ENCODE measurements around the gene OBSCN. TPM values are rescaled to one million over a fixed set of nuclear protein-coding genes. Genes with fewer than 3 reads are reported as not detected.

The OBSCN gene
- total RNA-seq, 2 experiments from 2014 or later = 14.3 to 14.9 TPM

DNA sequence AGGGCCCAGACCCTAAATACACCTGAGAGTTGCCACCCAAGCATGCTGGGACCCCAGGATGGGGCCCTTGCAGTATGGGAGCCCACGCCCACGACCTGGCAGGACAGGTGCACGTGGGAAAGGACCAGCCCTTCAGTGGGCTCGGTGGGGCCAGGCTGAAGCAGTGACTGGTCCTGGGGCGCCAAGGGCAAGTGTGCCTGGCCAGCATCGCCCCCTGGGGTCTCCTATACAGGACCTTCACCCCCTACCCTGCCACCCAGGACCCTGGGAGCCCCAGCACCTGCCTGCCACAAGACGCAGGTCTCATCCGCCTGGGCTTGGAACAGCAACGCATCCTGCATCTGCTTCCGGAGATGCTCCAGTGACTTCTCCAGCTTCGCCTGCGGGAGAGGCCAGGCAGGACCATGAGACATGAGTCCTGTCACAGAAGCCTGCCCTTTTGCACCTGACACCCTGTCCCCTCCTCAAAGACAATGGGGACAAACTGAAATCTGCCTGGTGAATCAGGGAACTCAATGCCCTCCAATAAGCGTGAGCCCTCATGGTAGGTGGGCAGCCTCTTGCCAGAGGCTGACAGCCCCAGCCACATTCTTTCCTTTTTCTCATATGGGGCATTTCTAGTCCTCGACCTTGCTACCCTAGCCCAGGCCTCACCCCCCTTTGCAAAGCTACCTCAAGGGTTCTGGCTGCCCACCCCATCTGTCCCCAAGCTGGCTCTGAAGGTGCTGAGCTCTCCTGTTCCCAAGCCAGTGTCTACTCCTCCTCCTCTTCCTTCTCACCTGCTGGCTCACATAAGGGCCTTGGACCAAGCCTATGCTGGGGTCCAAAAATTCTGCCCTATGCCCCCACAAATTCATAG is 194.2 kb downstream of the OBSCN start:
- ChIA-PET CTCF (interaction anchor here (1.1 to 1.5 kb wide), 2 partner anchors 13 to 22 kb away, joined by 3 read pairs; no protein-coding TSS in a partner anchor), POLR2A (no interaction called here)
- DNase-seq = no peak
- H3K4me1 Mint-ChIP-seq (ENCODE audit: low read depth) = peaks cover 50% of the 10 kb centered on the region
- H3K4me3 Mint-ChIP-seq = no peak overlapping the region
- intact Hi-C loops (cut with micrococcal nuclease) = loop anchor here (10.0 kb wide), 1 partner anchor 237 kb away; the partner anchor contains the start of gene IBA57
- H3K27me3 Mint-ChIP-seq = no peaks in the 10 kb centered on the region
- H3K27ac Mint-ChIP-seq = no peak overlapping the region
- H3K36me3 Mint-ChIP-seq = peaks cover 46% of the 10 kb centered on the region
- no peaks in the 10 kb centered on the region for H3K9me3 Mint-ChIP-seq

GRCh38 chr1:228402641-228403025 is 194.8 kb downstream of the OBSCN start:
- Mint-ChIP-seq H3K9me3 (no peaks in the 10 kb centered on the region), H3K27ac (no peak overlapping the region), H3K36me3 (peaks cover 43% of the 10 kb centered on the region), H3K27me3 (no peaks in the 10 kb centered on the region), H3K4me3 (no peak overlapping the region), H3K4me1 (ENCODE audit: low read depth) (peaks cover 48% of the 10 kb centered on the region)
- no peak for DNase-seq
- ChIA-PET CTCF (interaction anchor here (1.1 to 1.5 kb wide), 3 partner anchors 13 to 189 kb away, joined by 3 read pairs; no protein-coding TSS in a partner anchor), POLR2A (no interaction called here)
- intact Hi-C loops (cut with micrococcal nuclease) = loop anchor here (10.0 kb wide), 1 partner anchor 238 kb away; the partner anchor contains the start of gene IBA57

GRCh38 chr1:228403231-228403631 is 195.4 kb downstream of the OBSCN start:
- Mint-ChIP-seq H3K9me3 (no peaks in the 10 kb centered on the region), H3K36me3 (peaks cover 39% of the 10 kb centered on the region), H3K27ac (peak overlapping the region; percentile 77), H3K4me3 (no peak overlapping the region), H3K27me3 (no peaks in the 10 kb centered on the region), H3K4me1 (ENCODE audit: low read depth) (peaks cover 47% of the 10 kb centered on the region)
- intact Hi-C loops (cut with micrococcal nuclease) = loop anchor here (10.0 kb wide), 1 partner anchor 238 kb away; the partner anchor contains the start of gene IBA57
- ChIA-PET POLR2A (interaction anchor here (0.8 to 4.0 kb wide), 2 partner anchors 61 to 302 kb away, joined by 3 to 18 read pairs; no protein-coding TSS in a partner anchor), CTCF (interaction anchor here (1.5 kb wide), 2 partner anchors 12 to 189 kb away, joined by 3 read pairs; no protein-coding TSS in a partner anchor)
- DNase-seq = no peak

GRCh38 chr1:228404107-228404720 is 196.4 kb downstream of the OBSCN start:
- H3K27me3 Mint-ChIP-seq = no peaks in the 10 kb centered on the region
- peaks cover 49% of the 10 kb centered on the region for H3K4me1 Mint-ChIP-seq (ENCODE audit: low read depth)
- no peaks in the 10 kb centered on the region for H3K9me3 Mint-ChIP-seq
- H3K27ac Mint-ChIP-seq = peak overlapping the region; percentile 77
- intact Hi-C loops (cut with micrococcal nuclease) = loop anchor here (10.0 kb wide), 1 partner anchor 239 kb away; the partner anchor contains the start of gene IBA57
- ChIA-PET POLR2A (interaction anchor here (0.8 to 4.0 kb wide), 5 partner anchors 34 to 303 kb away, joined by 3 to 33 read pairs (median 3); partner anchors contain the start of gene MRPL55), CTCF (interaction anchor here (1.5 to 2.9 kb wide), 2 partner anchors 60 to 190 kb away, joined by 3 to 9 read pairs; no protein-coding TSS in a partner anchor)
- H3K4me3 Mint-ChIP-seq = peak overlapping the region; percentile 83
- peak; percentile 47 for DNase-seq
- peaks cover 39% of the 10 kb centered on the region for H3K36me3 Mint-ChIP-seq

GRCh38 chr1:228405200-228405978 is 197.5 kb downstream of the OBSCN start:
- Mint-ChIP-seq H3K27me3 (no peaks in the 10 kb centered on the region), H3K36me3 (peaks cover 36% of the 10 kb centered on the region), H3K9me3 (no peaks in the 10 kb centered on the region), H3K4me3 (peak overlapping the region; percentile 83), H3K27ac (peak overlapping the region; percentile 71), H3K4me1 (ENCODE audit: low read depth) (peaks cover 46% of the 10 kb centered on the region)
- intact Hi-C loops (cut with micrococcal nuclease) = loop anchor here (10.0 kb wide), 1 partner anchor 241 kb away; the partner anchor contains the start of gene IBA57
- CTCF ChIA-PET = interaction anchor here (0.7 to 2.9 kb wide), 3 partner anchors 59 to 192 kb away, joined by 3 to 9 read pairs (median 3); no protein-coding TSS in a partner anchor
- DNase-seq = no peak
- POLR2A ChIA-PET = interaction anchor here (1.1 to 4.0 kb wide), 6 partner anchors 8 to 240 kb away, joined by 3 to 33 read pairs (median 8); partner anchors contain the start of genes IBA57 and RNF187

- Mint-ChIP-seq H3K4me1 (ENCODE audit: low read depth) (peaks cover 43% of the 10 kb centered on the region), H3K4me3 (peak overlapping the region; percentile 83), H3K36me3 (peaks cover 31% of the 10 kb centered on the region), H3K27ac (peak overlapping the region; percentile 71), H3K27me3 (no peaks in the 10 kb centered on the region), H3K9me3 (no peaks in the 10 kb centered on the region)
- CTCF ChIA-PET = interaction anchor here (0.7 to 2.9 kb wide), 3 partner anchors 58 to 192 kb away, joined by 3 to 9 read pairs (median 3); no protein-coding TSS in a partner anchor
- intact Hi-C loops (cut with micrococcal nuclease) = loop anchor here (1.0 to 10.0 kb wide), 3 partner anchors 95 to 265 kb away; partner anchors contain the start of genes GUK1 and IBA57
- no peak for DNase-seq
- POLR2A ChIA-PET = interaction anchor here (0.9 to 4.0 kb wide), 6 partner anchors 8 to 240 kb away, joined by 3 to 33 read pairs (median 8); partner anchors contain the start of genes IBA57 and RNF187
These were observed 198.1 kb downstream of the OBSCN start for GRCh38 chr1:228405979-228406228.

DNA sequence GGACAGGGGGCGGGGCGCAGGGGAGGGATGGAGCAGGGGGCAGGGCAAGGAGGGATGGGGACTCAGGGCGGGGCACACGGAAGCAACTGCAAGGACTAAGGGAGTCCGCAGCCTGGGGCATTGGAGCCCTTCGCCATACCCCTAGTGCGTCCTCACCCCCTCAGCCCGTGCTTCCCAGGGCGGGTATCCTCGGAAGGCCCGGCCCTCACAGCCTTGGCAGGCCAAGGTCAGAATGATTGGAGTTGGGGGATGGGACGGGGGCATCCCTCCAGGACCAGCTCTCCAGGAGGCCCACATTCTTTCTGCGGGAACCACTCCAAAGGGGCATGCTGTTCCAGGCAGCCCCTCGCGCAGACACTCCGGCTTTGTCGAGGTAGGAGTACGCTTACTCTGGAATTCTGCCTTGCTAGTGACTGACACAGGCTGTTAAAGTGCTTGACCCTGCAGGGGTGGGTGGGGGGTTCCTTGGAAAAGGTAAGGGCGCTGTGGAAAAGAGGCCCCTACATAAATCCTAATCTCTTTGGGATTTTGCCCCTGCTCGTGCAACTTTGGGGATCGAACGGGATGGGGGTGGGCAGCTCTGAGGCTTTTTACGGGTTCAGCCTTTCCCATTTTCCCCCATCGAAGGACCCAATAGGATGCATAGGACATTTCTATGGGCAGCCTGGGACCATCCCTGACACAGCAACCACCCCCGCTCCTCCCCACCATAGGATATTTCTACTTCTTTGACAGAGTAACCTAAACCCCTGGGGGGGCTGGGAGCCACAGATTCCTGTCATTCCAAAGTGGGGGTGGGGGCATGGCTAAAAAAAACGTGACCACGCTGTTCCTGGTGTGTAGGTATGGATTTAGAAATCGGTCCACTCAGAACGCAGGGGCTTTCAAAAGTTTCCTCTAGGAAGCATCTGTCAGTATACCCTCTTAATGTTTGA is 199.5 kb downstream of the OBSCN start:
- POLR2A ChIA-PET = interaction anchor here (0.7 to 4.0 kb wide), 7 partner anchors 9 to 242 kb away, joined by 3 to 33 read pairs (median 7); partner anchors contain the start of genes IBA57, RNF187 and TRIM17
- peak overlapping the region; percentile 83 for H3K4me3 Mint-ChIP-seq
- no peak overlapping the region for H3K27ac Mint-ChIP-seq
- H3K4me1 Mint-ChIP-seq (ENCODE audit: low read depth) = peaks cover 36% of the 10 kb centered on the region
- intact Hi-C loops (cut with micrococcal nuclease) = loop anchor here (1.0 to 10.0 kb wide), 5 partner anchors 51 to 325 kb away; partner anchors contain the start of genes ARF1, GUK1 and IBA57
- CTCF ChIA-PET = interaction anchor here (1.3 to 1.4 kb wide), 2 partner anchors 51 to 94 kb away, joined by 4 to 7 read pairs; no protein-coding TSS in a partner anchor
- no peaks in the 10 kb centered on the region for H3K9me3 Mint-ChIP-seq
- no peaks in the 10 kb centered on the region for H3K27me3 Mint-ChIP-seq
- peaks cover 21% of the 10 kb centered on the region for H3K36me3 Mint-ChIP-seq
- DNase-seq = no peak

DNA sequence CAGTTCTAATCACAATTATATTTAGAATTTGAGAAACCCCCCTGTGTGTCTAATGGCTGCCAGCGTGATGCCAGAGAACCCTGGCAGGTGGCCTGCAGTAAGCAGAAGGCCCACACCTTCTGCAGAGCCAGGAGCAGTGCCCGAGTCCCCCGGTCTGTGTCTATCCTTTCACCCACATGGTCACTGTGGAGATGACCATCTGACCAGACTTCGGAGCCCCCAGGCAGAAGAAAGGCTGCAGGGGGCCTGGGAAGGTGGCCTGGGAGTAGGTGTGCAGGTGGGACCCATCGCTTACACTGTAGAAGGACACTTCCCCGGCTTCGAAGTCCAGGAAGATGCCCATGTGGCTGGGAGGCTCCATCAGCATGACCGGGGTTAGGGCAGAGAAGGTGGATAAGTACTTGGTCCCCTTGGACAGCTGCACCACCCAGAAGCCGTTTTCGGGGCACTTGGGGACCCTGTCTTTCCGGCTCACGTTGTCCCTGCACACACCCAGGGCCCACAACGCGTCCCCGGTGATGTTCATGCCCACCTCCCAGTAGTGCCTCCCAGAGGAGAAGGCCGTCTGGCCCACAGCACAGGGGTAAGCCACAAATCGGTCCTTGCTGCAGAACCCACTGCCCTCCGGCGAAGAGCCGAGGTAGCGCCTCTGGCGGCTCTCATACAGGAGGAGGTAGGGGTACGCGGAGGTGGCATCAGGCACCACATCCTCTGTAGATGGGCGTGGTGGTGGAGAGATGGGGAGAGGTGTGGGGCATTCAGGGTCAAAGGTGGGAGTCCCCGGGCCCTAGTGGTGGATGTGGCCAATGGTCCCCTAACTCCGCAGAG is 200.4 kb downstream of the OBSCN start:
- Mint-ChIP-seq H3K27me3 (no peaks in the 10 kb centered on the region), H3K4me3 (peak overlapping the region; percentile 13), H3K27ac (no peak overlapping the region), H3K9me3 (no peaks in the 10 kb centered on the region), H3K4me1 (ENCODE audit: low read depth) (peaks cover 27% of the 10 kb centered on the region), H3K36me3 (peaks cover 18% of the 10 kb centered on the region)
- intact Hi-C loops (cut with micrococcal nuclease) = loop anchor here (10.0 kb wide), 1 partner anchor 243 kb away; the partner anchor contains the start of gene IBA57
- no peak for DNase-seq
- POLR2A ChIA-PET = no interaction called here
- CTCF ChIA-PET = no interaction called here

DNA sequence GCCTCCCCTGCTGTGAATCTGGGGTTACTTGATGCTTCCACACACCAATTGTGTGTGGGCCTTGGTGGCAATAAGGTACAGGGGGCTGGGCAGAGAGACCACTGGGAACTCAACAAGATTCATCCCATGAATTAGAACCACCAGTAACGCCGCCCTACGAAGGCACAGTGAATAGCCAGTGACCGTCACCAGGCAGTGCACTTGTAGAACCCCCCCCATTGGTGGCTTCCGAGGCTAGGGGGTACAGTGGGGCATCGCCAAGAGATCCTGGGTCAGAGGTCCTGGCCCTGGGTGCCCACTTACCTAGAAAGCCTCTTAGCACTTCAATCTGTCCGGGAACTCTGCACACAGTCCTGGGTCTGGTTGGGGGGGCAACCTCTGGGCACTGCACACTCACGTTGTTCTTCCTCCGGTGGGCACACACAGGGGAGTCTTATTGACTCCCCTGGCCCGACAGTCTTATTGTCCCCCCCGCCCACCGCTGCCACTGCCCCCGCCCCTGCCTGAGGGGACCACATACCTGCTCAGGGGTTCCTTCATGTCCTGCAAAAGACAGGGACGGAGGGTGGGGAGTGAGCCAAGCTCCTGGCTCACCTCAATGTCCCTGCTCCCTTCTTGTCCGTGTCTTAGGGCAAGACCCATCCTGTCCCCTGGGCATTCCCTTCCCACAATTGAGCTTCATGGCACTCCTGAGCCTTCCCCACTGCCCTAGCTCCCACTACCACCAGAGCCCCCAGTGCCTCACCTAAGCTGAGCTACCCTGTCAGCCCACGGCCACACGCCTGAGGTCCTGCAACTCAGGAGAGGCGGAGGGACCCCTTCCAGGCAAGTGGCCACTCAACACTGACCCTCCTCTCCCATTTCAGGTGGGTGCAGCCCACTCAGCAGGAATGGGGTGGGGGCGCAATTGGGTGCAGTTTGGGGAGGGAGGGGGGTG is 201.3 kb downstream of the OBSCN start:
- intact Hi-C loops (cut with micrococcal nuclease) = loop anchor here (10.0 kb wide), 1 partner anchor 244 kb away; the partner anchor contains the start of gene IBA57
- POLR2A ChIA-PET = no interaction called here
- H3K36me3 Mint-ChIP-seq = peaks cover 13% of the 10 kb centered on the region
- H3K4me3 Mint-ChIP-seq = no peak overlapping the region
- H3K27ac Mint-ChIP-seq = no peak overlapping the region
- H3K9me3 Mint-ChIP-seq = no peaks in the 10 kb centered on the region
- peaks cover 19% of the 10 kb centered on the region for H3K4me1 Mint-ChIP-seq (ENCODE audit: low read depth)
- no peaks in the 10 kb centered on the region for H3K27me3 Mint-ChIP-seq
- CTCF ChIA-PET = no interaction called here
- DNase-seq = no peak
